ENCODE data around the gene CLEC18B.

- no peak for TF ChIP-seq EZH2 (IDR thresholded peaks at IDR 0.05)
- no peak for TF ChIP-seq YY1 (IDR thresholded peaks at IDR 0.05; ENCODE audit: extremely low read depth, insufficient replicate concordance, low read depth, low read length)
Measured at GRCh38 chr16:74450967-74451760, 29.9 kb upstream of the CLEC18B start.

Measured in HCT116 (cell line).